GM19025 (cell line): ENCODE measurements around the gene KRTAP4-11.
"Not testable (repeated sequence)": the region's sequence is repeated elsewhere in the genome, so short reads cannot be mapped to it uniquely, and the experiment has no call there.

Source experiments
- ATAC-seq: cut with Tn5 transposase; IDR thresholded peaks from one replicate; pipeline ENCODE4 v1.9.1; 2021; ENCODE audit warnings: mild to moderate bottlenecking, low read depth, moderate library complexity; ENCODE audit not compliant: unreplicated experiment

KRTAP4-11 gene

GRCh38 chr17:41117846-41118386 is at the start of gene KRTAP4-11:
Gene KRTAP4-11, minus strand, starts transcription at chr17:41118373. Its CDS starts 58 bp downstream, at chr17:41118315.
- ATAC-seq: not testable (repeated sequence)

- ATAC-seq: no peak
Measured at GRCh38 chr17:41167561-41167960, 49.4 kb upstream of the KRTAP4-11 start.

GRCh38 chr17:41163828-41164227 is 45.7 kb upstream of the KRTAP4-11 start:
- no peak for ATAC-seq

GRCh38 chr17:41160648-41161047 is 42.5 kb upstream of the KRTAP4-11 start, which contains the start of gene KRTAP4-4:
Gene KRTAP4-4, minus strand, starts transcription at chr17:41160748. Its CDS starts 57 bp downstream, at chr17:41160691.
- ATAC-seq: no peak

GRCh38 chr17:41160190-41160589 is 42.0 kb upstream of the KRTAP4-11 start:
- not testable (repeated sequence) for ATAC-seq

GRCh38 chr17:41153856-41154255 is 35.7 kb upstream of the KRTAP4-11 start:
- no peak for ATAC-seq

- ATAC-seq: no peak
Measured at GRCh38 chr17:41151525-41151924, 33.4 kb upstream of the KRTAP4-11 start.

- ATAC-seq: no peak
Measured at GRCh38 chr17:41150026-41150425, 31.9 kb upstream of the KRTAP4-11 start.

- ATAC-seq: no peak
Measured at GRCh38 chr17:41149652-41149985, 31.4 kb upstream of the KRTAP4-11 start, which contains the start of gene KRTAP4-5. Gene KRTAP4-5, minus strand, starts transcription at chr17:41149825. Its CDS starts 58 bp downstream, at chr17:41149767.

GRCh38 chr17:41148971-41149651 is 30.9 kb upstream of the KRTAP4-11 start:
- ATAC-seq: not testable (repeated sequence)

GRCh38 chr17:41147531-41148204 is 29.5 kb upstream of the KRTAP4-11 start:
- no peak for ATAC-seq

GRCh38 chr17:41145261-41145660 is 27.1 kb upstream of the KRTAP4-11 start:
- no peak for ATAC-seq

- ATAC-seq: no peak
Measured at GRCh38 chr17:41144846-41145245, 26.7 kb upstream of the KRTAP4-11 start.

- no peak for ATAC-seq
Measured at GRCh38 chr17:41141361-41141760, 23.2 kb upstream of the KRTAP4-11 start.

- ATAC-seq: no peak
Measured at GRCh38 chr17:41140360-41141131, 22.4 kb upstream of the KRTAP4-11 start, which contains the start of gene KRTAP4-6. Gene KRTAP4-6, minus strand, starts transcription at chr17:41140544. Its CDS starts 57 bp downstream, at chr17:41140487.

- ATAC-seq: not testable (repeated sequence)
Measured at GRCh38 chr17:41139865-41140264, 21.7 kb upstream of the KRTAP4-11 start.

GRCh38 chr17:41133880-41134735 is 15.9 kb upstream of the KRTAP4-11 start:
- no peak for ATAC-seq

GRCh38 chr17:41131979-41132378 is 13.8 kb upstream of the KRTAP4-11 start:
- no peak for ATAC-seq

- ATAC-seq: no peak
Measured at GRCh38 chr17:41127371-41127770, 9.2 kb upstream of the KRTAP4-11 start.

- ATAC-seq: no peak
Measured at GRCh38 chr17:41126412-41126811, 8.2 kb upstream of the KRTAP4-11 start.
